HuH-7.5 (cell line): Measurements from ENCODE around the gene OR12D1.
"Not testable (repeated sequence)": the region's sequence is repeated elsewhere in the genome, so short reads cannot be mapped to it uniquely, and the experiment has no call there.

Source experiments
- DNase-seq: peaks from one replicate; pipeline ENCODE4 v3.0.0; 2011; ENCODE audit warnings: low spot score

Gene OR12D1

DNA sequence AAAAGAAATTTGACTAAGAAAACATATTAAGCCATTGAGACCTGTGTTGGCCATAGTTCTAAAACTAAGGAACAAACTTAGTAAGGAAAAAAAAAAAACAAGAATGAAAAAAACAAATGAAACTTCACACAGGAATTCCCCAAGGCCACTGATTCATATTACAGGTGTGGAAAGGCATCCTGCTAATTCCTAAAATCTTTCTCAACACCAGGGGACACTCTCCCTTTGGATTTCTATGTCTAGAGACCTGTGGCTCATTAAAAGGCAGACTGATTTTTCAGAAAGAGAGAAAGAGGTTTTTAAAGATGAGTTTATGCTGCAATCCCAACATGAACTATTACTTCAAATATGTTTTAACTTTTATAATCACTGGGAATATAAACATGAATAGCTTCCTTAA is at the start of gene OR12D1:
TSS of gene OR12D1 (plus strand) at position 341 of the 400 bp plus-strand sequence.
- no peak for DNase-seq

DNA sequence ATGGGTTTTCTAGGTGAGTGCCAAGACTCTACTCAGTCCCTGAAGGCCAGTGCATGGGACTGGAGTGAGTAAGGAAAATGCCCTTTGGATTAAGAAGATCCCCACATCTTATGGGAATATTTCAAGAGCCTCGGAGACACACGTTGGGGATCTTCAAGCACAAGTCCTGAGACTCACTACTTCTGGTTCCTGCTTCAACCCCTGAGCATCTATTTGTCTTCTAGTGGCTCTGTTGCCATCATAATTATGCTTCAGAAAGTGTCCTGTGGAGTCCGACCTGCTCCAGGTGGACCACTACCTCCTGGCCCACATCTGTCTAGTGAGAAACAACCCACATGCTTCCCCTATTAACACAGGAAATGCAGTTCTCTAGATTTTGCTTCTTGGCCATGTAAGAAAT is 46.0 kb upstream of the OR12D1 start, which contains the start of gene OR5V1:
TSS of gene OR5V1 (minus strand) at position 101 of the 400 bp plus-strand sequence. CDS start 12,670 bp downstream, outside the sequence.
- no peak for DNase-seq

- DNase-seq: no peak
Measured at GRCh38 chr6:29375191-29375590, 39.5 kb upstream of the OR12D1 start, which contains the start of gene OR12D3. OR12D3 (minus strand) TSS chr6:29375291; CDS start chr6:29375287, 4 bp downstream.

DNA sequence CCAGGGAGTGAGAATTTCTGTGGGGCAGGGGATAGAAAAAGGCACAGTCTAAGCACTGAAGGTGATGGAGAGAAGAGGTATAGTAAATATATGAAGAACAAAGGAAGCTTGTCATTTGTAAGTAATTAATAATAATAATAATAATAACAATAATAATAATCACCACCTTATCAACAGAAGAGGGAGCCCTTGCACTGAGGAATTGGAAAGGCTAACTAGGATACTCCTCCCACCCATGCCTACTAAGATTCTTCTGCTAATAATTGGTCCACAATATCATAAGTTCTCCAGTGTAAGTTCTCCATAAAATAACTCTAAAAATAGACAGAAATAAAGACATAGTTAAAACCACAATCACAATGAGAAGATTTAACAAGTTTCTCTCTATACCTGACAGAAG is 38.7 kb upstream of the OR12D1 start:
- no peak for DNase-seq

- DNase-seq: no peak
Measured at GRCh38 chr6:29388533-29388932, 26.2 kb upstream of the OR12D1 start.

GRCh38 chr6:29395331-29395730 is 19.4 kb upstream of the OR12D1 start, which contains the start of gene OR12D2:
OR12D2 (plus strand) TSS chr6:29395631; CDS start chr6:29396700, 1,069 bp downstream.
- no peak for DNase-seq

DNA sequence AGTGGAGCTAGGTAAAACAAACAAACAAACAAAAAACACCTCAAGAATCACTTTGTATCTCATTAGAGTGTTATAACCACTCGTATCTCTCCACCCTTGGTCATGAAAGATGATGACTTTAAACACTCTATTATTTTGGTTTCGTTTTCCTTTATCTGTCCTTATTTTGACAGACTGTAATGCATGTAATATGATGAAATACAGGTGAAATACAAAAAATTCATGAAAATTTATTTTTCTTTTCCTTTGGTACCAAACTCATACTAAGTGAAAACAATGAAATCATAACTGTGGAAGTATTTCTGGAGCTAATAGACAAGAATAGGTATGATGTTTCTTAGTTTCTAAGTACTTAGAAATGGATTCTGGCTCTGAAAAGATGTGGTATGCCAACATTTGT is 15.2 kb upstream of the OR12D1 start:
- no peak for DNase-seq

GRCh38 chr6:29403801-29404200 is 10.9 kb upstream of the OR12D1 start:
- no peak for DNase-seq

- DNase-seq: no peak
Measured at GRCh38 chr6:29419516-29419915, 4.8 kb downstream of the OR12D1 start.

GRCh38 chr6:29424168-29424567 is 9.4 kb downstream of the OR12D1 start:
- DNase-seq: no peak

DNA sequence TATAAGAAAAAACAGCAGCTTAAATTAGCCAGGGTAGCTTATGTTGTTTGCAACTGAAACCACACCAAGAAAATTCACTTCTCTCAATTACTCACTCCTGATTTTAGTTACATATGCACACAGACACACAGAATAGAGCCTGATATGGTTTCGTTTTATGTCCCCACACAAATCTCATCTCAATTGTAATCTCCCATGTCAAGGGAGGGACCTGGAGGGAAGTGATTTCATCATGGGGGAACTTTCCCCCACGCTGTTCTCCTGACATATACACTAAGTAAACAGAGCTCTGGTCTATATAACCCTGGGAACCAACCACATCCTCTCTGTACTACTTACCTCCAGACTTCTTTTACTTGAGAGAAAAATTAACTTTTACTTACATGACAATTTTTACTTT is 9.8 kb downstream of the OR12D1 start:
- no peak for DNase-seq

DNA sequence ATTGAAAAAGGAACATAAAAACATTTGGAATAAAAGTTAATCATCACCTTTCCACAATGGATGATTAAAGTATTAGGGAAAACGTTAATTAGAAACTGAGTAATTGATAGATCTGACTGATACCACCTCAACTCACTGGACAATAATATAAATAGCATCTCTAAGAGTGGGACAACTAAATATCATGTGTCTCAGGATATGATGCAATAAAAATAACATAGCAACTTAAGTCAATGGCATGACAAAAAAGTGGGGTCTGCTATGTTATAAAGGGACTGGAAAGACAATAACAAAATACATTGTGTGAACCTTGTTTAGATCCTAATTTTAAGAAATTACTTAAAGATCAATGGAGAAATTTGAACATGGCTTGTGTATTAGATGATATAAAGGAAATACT is 10.3 kb downstream of the OR12D1 start:
- DNase-seq: no peak

DNA sequence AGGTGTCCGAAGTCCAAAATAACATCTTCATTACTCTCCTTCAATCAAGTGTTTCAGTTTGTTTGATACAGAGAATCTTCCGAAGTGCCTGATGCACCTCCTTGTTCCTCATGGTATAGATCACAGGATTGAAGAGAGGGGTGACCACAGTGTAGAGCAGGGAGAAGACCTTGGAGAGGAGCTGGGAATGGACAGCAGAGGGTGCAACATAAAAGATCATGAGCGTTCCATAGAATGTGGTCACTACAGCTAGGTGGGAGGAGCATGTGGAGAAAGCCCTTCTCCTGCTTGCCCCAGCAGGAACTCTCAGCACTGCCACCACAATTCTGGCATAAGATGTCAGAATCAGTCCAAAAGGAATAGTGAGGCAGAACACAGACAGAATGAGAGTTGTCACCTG is 11.9 kb downstream of the OR12D1 start:
- no peak for DNase-seq

DNA sequence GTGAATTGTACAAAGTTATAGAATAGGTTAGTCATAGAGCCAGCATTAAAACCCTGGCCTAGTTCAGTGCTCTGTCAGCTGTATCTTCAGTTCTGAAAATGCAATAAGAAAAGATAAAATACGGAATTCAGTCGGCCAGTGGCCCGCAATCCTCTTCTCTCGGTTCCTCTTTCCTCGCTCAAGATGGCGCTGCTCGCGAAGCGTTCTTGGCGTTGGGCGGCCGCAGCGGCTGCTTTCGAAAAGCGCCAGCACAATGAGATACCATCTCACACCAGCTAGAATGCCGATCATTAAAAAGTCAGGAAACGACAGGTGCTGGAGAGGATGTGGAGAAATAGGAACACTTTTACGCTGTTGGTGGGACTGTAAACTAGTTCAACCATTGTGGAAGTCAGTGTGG is 22.0 kb downstream of the OR12D1 start:
- not testable (repeated sequence) for DNase-seq

DNA sequence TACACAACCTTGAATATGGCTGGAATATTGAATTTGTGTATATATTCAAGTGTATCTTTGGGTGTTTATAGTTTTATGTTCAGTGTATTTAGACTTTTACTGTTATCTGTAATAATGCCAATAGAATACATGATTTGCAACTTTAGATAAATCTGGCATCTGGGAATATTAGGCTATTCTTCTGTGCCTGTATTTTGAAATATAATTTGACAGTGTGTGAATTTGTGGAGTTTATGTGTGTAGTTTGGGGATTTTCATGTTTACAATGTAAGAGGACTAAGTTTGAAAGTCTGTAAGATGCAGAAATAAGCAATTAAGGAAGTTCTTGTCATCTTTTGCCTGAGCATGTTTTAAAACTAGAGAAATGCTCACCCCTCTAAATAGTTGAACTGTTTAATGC is 24.3 kb downstream of the OR12D1 start, which contains the start of gene OR10C1:
TSS of gene OR10C1 (plus strand) at position 301 of the 400 bp plus-strand sequence. CDS start 710 bp downstream, outside the sequence.
- DNase-seq: no peak

- no peak for DNase-seq
Measured at GRCh38 chr6:29442719-29443118, 28.0 kb downstream of the OR12D1 start.

DNA sequence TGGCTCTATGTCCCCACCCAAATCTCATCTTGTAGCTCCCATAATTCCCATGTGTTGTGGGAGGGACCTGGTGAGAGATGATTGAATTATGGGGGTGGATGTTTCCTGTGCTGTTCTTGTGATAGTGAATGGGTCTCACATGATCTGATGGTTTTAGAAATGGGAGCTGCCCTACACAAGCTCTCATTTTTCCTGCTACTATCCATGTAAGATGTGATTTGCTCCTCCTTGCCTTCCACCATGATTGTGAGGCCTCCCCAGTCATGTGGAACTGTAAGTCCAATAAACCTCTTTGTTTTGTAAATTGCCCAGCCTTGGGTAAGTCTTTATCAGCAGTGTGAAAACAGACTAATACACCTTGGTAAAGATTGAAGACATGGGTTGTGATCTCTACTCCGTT is 29.3 kb downstream of the OR12D1 start:
- not testable (repeated sequence) for DNase-seq

GRCh38 chr6:29447670-29448069 is 32.9 kb downstream of the OR12D1 start:
- no peak for DNase-seq

DNA sequence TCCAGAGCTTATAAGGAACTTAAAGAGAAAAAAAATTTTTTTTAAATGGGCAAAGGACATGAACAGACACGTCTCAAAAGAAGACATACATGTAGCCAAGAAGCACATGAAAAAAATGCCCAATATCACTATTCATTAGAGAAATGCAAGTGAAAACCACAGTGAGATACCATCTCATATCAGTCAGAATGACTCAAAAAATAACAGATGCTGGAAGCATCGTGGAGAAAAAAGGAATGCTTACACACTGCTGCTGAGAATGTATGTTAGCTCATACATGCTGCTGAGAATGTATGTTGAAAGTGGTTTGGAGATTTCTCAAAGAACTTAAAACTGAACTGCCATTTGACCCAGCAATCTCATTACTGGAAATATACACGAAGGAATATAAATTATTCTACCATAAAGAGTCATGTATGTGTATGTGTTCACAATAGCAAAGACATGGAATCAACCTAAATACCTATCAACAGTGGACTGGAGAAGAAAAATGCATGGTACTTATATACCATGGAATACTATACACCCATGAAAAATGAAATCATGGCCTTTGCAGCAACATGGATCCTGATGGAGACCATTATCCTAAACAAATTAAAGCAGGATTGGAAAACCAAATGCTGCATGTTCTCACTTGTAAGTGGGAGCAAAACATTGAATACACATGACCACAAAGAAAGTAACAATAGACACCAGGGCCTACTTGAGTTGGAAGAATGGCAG is 36.9 kb downstream of the OR12D1 start:
- no peak for DNase-seq

- DNase-seq: no peak
Measured at GRCh38 chr6:29456971-29457370, 42.2 kb downstream of the OR12D1 start, which contains the start of the genes OR11A1 and OR2H1. OR11A1 (minus strand) TSS chr6:29457071; CDS start chr6:29427641, 29,430 bp downstream. OR2H1 (plus strand) TSS chr6:29457155; CDS start chr6:29461770, 4,615 bp downstream.

- no peak for DNase-seq
Measured at GRCh38 chr6:29461021-29461814, 46.5 kb downstream of the OR12D1 start.

DNA sequence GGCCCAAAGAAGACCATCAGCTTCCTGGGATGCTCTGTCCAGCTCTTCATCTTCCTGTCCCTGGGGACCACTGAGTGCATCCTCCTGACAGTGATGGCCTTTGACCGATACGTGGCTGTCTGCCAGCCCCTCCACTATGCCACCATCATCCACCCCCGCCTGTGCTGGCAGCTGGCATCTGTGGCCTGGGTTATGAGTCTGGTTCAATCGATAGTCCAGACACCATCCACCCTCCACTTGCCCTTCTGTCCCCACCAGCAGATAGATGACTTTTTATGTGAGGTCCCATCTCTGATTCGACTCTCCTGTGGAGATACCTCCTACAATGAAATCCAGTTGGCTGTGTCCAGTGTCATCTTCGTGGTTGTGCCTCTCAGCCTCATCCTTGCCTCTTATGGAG is 47.3 kb downstream of the OR12D1 start:
- no peak for DNase-seq

GRCh38 chr6:29465279-29465678 is 50.6 kb downstream of the OR12D1 start:
- no peak for DNase-seq
